UCSD-AML1 (cell line): ENCODE data around the gene SLC2A6.
A peak's percentile ranks its signal among the peaks of the same experiment; 100 is the strongest.

Source experiments
- DNase-seq: peaks from one replicate; lab custom pipeline; 2025; ENCODE audit not compliant: unreplicated experiment; lab: John Stamatoyannopoulos, UW

SLC2A6 gene

GRCh38 chr9:133499132-133499891 lies 20.4 kb upstream of the SLC2A6 start:
- DNase-seq, result no peak

GRCh38 chr9:133496861-133497842 lies 18.3 kb upstream of the SLC2A6 start:
- DNase-seq, result no peak

- DNase-seq, result no peak
These were observed 16.7 kb upstream of the SLC2A6 start for GRCh38 chr9:133495327-133496293.

DNA sequence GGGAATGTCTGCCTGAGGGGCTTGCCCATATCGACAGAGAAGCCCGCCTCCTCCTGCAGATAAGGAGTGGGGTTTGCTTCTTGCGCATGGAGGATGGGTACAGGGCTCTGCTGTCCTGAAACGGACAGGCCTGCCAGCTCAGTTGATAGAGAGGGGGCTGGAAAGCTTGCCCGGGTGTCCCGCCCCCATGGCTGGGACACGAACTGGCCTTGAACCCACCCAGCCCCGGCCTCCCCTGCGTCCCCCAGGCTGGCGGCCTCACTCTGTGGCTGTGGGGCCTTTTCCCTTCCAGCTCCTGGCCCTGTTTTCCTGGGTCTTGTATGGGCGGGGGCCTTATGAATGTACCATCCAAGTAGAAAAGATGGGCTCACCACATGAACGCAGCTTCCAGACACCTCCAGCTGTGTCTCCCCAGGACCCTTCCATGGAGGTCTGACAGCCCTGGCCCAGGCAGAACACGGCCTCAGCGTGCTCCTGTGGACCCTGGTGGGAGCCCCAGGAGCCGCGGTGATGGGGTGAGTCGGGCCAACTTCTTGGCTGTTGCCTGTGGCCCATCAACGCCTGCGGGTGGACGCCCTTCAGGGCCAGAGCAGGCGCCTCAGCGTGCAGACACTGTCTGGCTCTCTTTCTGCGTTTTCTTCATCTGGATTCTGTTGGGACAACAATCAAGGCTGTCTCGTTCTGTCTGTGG lies 15.9 kb upstream of the SLC2A6 start:
- DNase-seq, result no peak

- DNase-seq, result no peak
These were observed 15.1 kb upstream of the SLC2A6 start for GRCh38 chr9:133493845-133494540.

GRCh38 chr9:133493428-133493827 lies 14.5 kb upstream of the SLC2A6 start:
- no peak for DNase-seq

- no peak for DNase-seq
These were observed 13.4 kb upstream of the SLC2A6 start for GRCh38 chr9:133492061-133493021.

DNA sequence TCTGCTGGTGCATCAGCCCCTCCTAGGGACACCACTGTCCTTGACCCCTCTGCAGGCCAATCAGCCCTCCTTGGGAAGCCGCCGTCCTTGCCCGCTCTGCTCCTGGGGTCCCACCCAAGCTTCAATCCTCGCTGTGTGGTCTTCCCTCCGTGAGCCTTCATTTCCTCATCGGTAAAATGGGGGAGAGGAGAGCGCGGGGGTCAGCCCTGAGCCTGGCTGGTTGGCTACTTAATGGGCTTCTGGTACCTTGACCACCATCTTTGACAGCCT lies 12.7 kb upstream of the SLC2A6 start:
- no peak for DNase-seq

- no peak for DNase-seq
These were observed 12.2 kb upstream of the SLC2A6 start for GRCh38 chr9:133490865-133491655.

GRCh38 chr9:133490201-133490681 lies 11.3 kb upstream of the SLC2A6 start:
- DNase-seq, result no peak

DNA sequence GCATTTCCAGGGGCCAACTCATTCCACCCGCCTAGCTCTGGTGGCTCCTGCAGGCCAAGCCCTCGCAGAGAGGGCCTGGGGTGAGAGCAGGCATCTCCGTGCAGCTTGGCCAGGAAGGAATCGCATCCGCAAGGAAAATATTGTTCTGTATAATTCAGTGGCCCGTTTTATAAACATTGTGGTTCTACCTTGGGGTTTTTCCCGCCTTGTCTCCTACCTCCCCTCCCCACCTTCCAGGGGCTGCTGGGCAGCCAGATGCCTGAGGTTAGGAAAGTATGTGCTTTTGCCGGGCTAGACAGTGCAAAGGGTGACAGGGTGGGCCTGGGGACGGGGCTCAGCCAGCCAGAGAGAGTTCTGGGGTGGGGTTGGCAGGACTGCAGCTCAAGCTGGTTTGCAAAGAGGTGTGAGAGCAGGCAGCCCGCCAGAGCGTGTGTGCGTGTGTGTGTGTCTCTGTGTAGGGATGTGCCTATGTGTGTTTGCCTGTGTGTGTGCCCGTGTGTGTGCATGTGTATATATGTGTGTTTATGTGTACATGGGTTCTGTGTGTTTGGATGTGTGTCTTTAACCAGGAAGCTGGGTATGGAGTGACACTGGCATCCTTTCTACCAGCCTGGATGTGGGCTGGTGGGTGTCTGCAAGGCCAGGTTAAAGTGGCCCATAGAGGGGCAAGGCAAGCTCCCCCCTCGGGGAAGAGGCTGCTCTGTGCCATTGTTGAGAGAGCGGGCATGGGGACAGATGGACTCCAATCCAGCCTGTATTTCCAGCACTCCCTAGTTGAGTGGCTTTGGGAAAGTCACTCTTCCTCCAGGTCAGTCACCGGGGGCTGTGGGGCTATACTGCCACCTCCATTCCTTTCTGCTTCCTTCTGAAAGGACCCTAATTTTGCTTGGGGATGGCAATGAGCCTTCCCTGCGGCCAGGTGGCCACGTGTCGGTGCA lies 10.6 kb upstream of the SLC2A6 start:
- no peak for DNase-seq

GRCh38 chr9:133488686-133489252 lies 9.9 kb upstream of the SLC2A6 start:
- no peak for DNase-seq

- no peak for DNase-seq
These were observed 8.4 kb upstream of the SLC2A6 start for GRCh38 chr9:133487331-133487725.

DNA sequence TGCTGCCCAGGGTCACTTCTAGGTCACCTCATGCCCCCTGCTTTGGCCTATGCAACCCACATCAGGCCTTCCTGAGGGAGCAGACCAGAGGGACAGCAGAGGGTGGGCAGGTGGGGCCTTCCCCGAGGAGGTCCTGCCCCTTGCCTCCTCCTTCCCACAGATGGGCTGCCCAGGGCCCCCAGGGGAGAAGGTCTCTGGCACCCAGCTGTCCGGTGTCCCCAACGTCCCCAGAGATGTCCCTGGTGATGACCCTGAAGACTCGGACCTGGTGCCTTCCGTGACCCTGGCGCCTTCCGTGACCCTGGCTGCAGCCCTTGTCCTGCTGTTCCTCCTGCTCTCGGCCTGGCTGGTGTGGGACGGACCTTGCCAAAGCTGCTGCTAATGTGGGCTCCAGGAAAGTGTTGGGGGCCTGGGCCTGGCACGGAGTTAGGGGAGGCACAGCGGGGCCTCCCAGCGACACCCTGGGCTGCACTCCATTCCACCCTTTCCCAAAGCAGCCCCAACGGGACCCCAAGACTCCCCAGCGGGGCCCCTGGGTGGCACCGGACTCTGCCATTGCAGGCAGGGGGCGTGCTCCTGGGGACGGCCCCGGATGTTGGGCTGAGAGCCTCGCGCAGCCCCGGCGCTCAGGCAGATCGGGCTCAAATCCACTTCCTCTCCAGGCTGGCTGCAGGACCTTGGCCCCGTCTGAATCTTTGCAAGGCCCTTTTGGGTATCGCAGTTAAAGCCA lies 6.8 kb upstream of the SLC2A6 start:
- DNase-seq, result peak; percentile 75

DNA sequence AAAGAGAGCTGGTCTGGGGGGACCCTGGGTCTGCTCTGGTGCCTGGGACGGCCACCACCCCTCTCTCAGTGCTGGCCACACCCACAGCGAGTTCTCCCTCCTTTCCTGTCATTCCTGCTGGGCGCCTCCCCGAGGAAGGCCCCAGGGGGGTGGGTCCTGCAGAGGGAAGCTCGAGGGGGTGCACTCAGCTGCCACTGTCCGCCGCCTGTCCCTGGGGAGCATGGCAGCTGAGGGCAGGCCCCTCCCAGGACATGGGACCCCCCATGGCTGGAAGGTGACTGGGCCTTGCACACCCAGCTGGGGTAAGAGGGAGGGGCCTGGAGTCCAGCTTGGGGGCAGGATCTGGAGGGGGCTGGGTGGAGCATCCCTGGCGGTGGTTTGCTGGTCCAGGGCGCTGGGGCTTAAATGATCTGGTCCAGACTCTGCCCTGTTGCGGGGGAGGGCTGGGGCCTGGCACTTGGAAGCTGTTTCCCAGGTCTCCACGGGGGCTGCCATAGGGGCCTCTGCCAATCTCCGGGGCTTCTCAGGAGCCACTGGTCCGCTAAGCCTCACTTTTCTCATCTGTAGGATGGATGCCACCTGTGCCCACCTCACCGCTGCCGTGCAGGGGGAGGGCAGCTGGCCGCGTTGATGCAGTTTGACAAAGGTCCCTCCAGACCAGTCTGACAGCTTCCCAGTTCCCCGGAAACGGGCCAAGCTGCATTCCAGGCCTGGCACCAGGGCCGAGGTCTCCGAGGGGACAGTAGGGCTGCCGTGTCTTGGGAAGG lies 6.0 kb upstream of the SLC2A6 start:
- DNase-seq, result no peak
